Activated T-cell treated with anti-CD3 and anti-CD28 coated beads, Interleukin-2, amount 50 U/mL, for 1 hour (primary cell): ENCODE measurements around the gene USP1.

Source experiments
- DNase-seq: peaks from one replicate; pipeline ENCODE4 v3.0.0-alpha.2; 2020

USP1 gene

DNA sequence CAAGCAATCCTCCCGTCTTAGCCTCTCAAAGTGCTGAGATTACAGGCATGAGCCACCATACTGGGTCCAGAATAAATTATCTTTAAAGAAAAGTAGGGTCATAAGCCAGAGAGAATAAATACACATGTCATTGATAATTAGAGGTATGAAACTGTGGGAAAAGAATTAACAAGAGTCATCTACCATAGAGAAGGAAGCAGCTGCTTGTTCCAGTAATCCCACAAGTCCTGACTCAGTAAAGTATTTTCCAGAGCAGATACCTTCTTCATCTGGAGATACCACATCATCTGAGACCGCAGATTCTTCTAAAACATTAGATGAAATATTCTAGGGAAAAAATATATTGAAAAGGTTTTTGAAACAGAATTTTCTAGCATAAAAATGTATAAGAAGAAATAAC, 55.7 kb downstream of the USP1 start:
- DNase-seq: no peak

DNA sequence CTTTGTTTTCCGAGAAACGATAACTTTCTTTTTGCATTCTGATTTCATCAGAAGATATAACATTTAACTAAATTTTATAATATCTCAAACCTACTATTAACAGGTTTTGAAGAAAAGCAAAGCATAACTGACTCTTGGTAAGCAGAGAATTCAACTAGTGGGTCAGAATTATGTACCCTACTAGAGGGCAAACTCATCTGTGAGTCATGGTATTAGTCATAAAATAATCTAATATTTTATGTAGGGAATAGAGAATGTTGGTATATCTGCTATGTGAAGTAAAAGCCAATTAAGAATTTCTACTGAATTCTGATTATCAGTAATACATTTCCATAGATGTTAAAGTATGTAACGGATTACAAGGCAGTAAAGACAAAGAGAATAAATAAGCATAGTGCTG, 56.8 kb downstream of the USP1 start:
- DNase-seq: no peak

DNA sequence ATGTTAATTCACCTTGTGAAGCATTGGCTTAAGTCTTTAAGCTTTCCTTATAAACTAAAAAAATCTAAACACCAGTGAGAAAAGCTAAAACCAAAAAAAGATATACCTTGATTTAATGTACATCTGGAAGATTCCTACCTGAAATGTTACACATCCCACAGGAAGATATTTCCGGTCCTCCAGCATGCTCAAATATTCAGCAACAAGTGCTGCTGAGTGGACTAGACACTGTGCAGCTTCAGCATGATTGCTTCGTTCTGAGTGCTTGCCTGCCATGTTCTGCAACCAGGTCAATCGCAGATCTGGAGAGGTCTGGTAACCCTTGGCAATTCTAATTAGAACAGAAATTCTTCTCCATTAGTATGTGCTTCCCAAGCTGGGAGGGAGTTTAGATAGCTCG, 57.3 kb downstream of the USP1 start:
- DNase-seq: no peak

DNA sequence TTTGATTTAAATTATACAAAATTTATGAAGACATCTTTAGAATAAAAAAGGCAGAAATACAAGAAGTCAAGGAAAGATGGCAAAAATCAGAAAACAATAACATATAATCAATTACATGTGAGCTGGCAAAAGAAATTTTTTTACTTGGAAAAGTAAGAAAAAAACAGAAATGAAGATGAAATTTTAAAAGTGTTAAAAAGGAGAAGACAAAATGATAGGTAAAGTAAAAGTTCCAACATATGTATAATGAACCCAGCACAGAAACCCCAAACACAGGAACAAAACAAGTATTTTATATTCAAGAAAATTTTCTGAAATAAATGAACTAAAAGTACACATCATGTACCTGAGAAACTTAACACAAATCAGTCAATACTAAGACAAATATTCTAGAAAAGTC, 63.4 kb downstream of the USP1 start:
- DNase-seq: no peak
